Measurements from ENCODE around the gene C8G. TPM values are rescaled to one million over a fixed set of nuclear protein-coding genes. Genes with fewer than 3 reads are reported as not detected.

The C8G gene
- total and polyA plus RNA-seq, 9 of the 15 experiments (the other 6 are each of a cell fraction or from before 2014, with no cell fraction given), result 0.35 to 5.9 (median 2.7) TPM; not detected in 2

- H3K4me1 ChIP-seq (replicated peaks in 1 of 2; ENCODE audit: control insufficient read depth in 2 of 2, insufficient read depth in 2 of 2, low read length in 2 of 2), result peaks cover 0 to 13% of the 10 kb centered on the region in 2 experiments; a peak in 1 of 5 replicates
- FAIRE-seq, result no peak
- H4K20me1 ChIP-seq (replicated peaks; ENCODE audit: control insufficient read depth, insufficient read depth, low read length), result no peaks in the 10 kb centered on the region; the same call in 1 of the 2 replicates
- H3K36me3 ChIP-seq (ENCODE audit: control insufficient read depth, insufficient read depth, low read length), result peaks cover 86% of the 10 kb centered on the region
- no peaks in the 10 kb centered on the region; the same call in 1 of the 3 replicates for H3K79me2 ChIP-seq (ENCODE audit: control insufficient read depth, insufficient read depth, low read length)
- no peak overlapping the region for H3K4me3 ChIP-seq
- no peak overlapping the region for H2AFZ ChIP-seq (ENCODE audit: low read depth, low read length)
- no peaks in the 10 kb centered on the region for H3K9me1 ChIP-seq (ENCODE audit: control insufficient read depth, insufficient read depth, low read length)
- no peaks in the 10 kb centered on the region for H3K27me3 ChIP-seq (ENCODE audit: control insufficient read depth in 2 of 2, insufficient read depth in 2 of 2, low read length in 2 of 2)
- ChIA-PET CTCF (ENCODE audit: low intra/inter-chr PET ratio) (no interaction called here), POLR2A (interaction anchor here (0.6 kb wide), 2 partner anchors 9 to 34 kb away, joined by 3 read pairs; no protein-coding TSS in a partner anchor)
- H3K9ac ChIP-seq (ENCODE audit: insufficient read depth in 1 of 2, low read depth in 2 of 2, low read length in 2 of 2), result peak overlapping the region in 1 of 2 experiments; percentile 20; a peak in 1 of 4 replicates
- intact Hi-C loops (cut with micrococcal nuclease), result no loop called here
- H3K27ac ChIP-seq (ENCODE audit: extremely low read depth, low read depth, low read length), result no peak overlapping the region
- no peak for TF ChIP-seq CHD4 (IDR thresholded peaks at IDR 0.05; ENCODE audit: insufficient read depth, insufficient replicate concordance, low read depth, low read length, poor library complexity, severe bottlenecking)
- no peak for TF ChIP-seq C11orf30 (IDR thresholded peaks at IDR 0.05; ENCODE audit: low read depth)
- TF ChIP-seq U2AF1 (optimal IDR thresholded peaks at IDR 0.05; ENCODE audit: low read depth, low read length), result no peak
- no peak for TF ChIP-seq ZNF512 (tag; IDR thresholded peaks at IDR 0.05)
- TF ChIP-seq ZEB2 (IDR thresholded peaks at IDR 0.05), result no peak
- no peak for TF ChIP-seq FOXO4 (CRISPR knock-in tag; IDR thresholded peaks at IDR 0.05)
- no peak for TF ChIP-seq ZNF224 (CRISPR knock-in tag; IDR thresholded peaks at IDR 0.05)
- no peak for TF ChIP-seq BCOR (IDR thresholded peaks at IDR 0.05)
- TF ChIP-seq EHMT2 (IDR thresholded peaks at IDR 0.05), result no peak
- WGBS (ENCODE audit: insufficient coverage, low coverage, missing lambda C conversion rate), result 98% methylated on average over 13 of the region's 15 CpGs
- in situ Hi-C loops (cut with MboI), result no loop called here
- ATAC-seq, result no peak
- BruUV-seq (replicated peaks), result no TSS peak
- H3K9me3 ChIP-seq (replicated peaks; ENCODE audit: control insufficient read depth, insufficient read depth, low read depth, low read length), result no peaks in the 10 kb centered on the region
- no peak for DNase-seq (ENCODE audit: extremely low read depth in 1 of 4, low spot score in 3 of 4)
- H3K4me2 ChIP-seq (ENCODE audit: insufficient read depth, low read length), result no peak overlapping the region
Observed at GRCh38 chr9:136902259-136902821, 42.7 kb upstream of the C8G start.
